SK-N-SH (cell line): ENCODE data around the gene CHMP6.

Source experiments
- EP300 ChIP-seq, 2 experiments: IDR thresholded peaks; 2 replicates each; pipeline versions ENCODE4 v1.4.0 to v1.6.1; 2012; ENCODE audit warnings: borderline replicate concordance in 1 of 2, low read depth in 1 of 2, low read length in 1 of 2
- MEF2A ChIP-seq: IDR thresholded peaks from 2 replicates; pipeline ENCODE4 v1.4.0; 2012; ENCODE audit warnings: low read depth, borderline replicate concordance
- MXI1 ChIP-seq: IDR thresholded peaks from 2 replicates; pipeline ENCODE4 v1.6.1; 2012; ENCODE audit warnings: mild to moderate bottlenecking, low read depth, low read length, improper control_type of control experiment
- NFIC ChIP-seq: IDR thresholded peaks from 2 replicates; pipeline ENCODE4 v1.4.0; 2012; ENCODE audit warnings: borderline replicate concordance
- POLR2AphosphoS5 ChIP-seq: IDR thresholded peaks from 2 replicates; pipeline ENCODE4 v1.6.1; 2012; ENCODE audit warnings: low read depth, low read length
- RAD21 ChIP-seq: IDR thresholded peaks from 2 replicates; pipeline ENCODE4 v1.6.1; 2012; ENCODE audit warnings: mild to moderate bottlenecking, low read length
- SIN3A ChIP-seq: IDR thresholded peaks from 2 replicates; pipeline ENCODE4 v1.6.1; 2012; ENCODE audit warnings: low read depth, mild to moderate bottlenecking, low read length, moderate library complexity, borderline replicate concordance
- TEAD4 ChIP-seq: IDR thresholded peaks from 2 replicates; pipeline ENCODE4 v1.4.0; 2012; ENCODE audit warnings: mild to moderate bottlenecking, borderline replicate concordance; ENCODE audit not compliant: insufficient read depth
- YY1 ChIP-seq: IDR thresholded peaks from 2 replicates; pipeline ENCODE4 v1.4.0; 2012; ENCODE audit warnings: low read depth, mild to moderate bottlenecking
- TF ChIP-seq, protein P1 (sequence below): fragments of 150-350 bp; IDR thresholded peaks from 2 replicates; pipeline ENCODE4 v1.6.1; 2016; ENCODE audit warnings: mild to moderate bottlenecking, low read depth, low read length
- TF ChIP-seq, protein P2 (sequence below): IDR thresholded peaks from 2 replicates; pipeline ENCODE4 v1.6.1; 2012; ENCODE audit warnings: mild to moderate bottlenecking, low read depth, low read length, moderate library complexity
- TF ChIP-seq, protein P3 (sequence below): fragments of 200-600 bp; sonication (generic); IDR thresholded peaks from 2 replicates; pipeline ENCODE4 v1.6.1; 2017; ENCODE audit warnings: antibody characterized with exemption, mild to moderate bottlenecking, moderate library complexity
- TF ChIP-seq, protein P4 (sequence below): IDR thresholded peaks from 2 replicates; pipeline ENCODE4 v1.4.0; 2012; ENCODE audit warnings: low read depth

DNA sequence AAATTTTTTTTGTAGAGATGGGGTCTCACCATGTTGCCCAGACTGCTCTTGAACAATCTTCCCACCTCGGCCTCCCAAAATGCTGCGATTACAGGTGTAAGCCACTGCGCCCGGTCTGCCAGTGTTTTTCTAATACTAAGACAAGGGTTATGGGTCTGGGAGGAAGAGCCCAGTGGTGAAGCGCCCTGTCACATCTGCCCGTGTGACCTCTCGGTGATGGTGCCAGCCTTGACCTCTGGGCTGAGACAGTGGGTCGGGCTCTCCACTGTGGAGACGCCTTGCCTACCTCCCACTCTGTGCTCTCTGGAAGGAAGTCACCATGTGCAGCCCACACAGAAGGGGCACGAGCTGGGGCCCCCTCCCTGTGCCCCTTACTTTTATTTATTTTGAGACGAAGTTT, 38.2 kb downstream of the CHMP6 start:
- TF ChIP-seq, protein P1, sequence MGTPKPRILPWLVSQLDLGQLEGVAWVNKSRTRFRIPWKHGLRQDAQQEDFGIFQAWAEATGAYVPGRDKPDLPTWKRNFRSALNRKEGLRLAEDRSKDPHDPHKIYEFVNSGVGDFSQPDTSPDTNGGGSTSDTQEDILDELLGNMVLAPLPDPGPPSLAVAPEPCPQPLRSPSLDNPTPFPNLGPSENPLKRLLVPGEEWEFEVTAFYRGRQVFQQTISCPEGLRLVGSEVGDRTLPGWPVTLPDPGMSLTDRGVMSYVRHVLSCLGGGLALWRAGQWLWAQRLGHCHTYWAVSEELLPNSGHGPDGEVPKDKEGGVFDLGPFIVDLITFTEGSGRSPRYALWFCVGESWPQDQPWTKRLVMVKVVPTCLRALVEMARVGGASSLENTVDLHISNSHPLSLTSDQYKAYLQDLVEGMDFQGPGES: no peak
- TF ChIP-seq, protein P2, sequence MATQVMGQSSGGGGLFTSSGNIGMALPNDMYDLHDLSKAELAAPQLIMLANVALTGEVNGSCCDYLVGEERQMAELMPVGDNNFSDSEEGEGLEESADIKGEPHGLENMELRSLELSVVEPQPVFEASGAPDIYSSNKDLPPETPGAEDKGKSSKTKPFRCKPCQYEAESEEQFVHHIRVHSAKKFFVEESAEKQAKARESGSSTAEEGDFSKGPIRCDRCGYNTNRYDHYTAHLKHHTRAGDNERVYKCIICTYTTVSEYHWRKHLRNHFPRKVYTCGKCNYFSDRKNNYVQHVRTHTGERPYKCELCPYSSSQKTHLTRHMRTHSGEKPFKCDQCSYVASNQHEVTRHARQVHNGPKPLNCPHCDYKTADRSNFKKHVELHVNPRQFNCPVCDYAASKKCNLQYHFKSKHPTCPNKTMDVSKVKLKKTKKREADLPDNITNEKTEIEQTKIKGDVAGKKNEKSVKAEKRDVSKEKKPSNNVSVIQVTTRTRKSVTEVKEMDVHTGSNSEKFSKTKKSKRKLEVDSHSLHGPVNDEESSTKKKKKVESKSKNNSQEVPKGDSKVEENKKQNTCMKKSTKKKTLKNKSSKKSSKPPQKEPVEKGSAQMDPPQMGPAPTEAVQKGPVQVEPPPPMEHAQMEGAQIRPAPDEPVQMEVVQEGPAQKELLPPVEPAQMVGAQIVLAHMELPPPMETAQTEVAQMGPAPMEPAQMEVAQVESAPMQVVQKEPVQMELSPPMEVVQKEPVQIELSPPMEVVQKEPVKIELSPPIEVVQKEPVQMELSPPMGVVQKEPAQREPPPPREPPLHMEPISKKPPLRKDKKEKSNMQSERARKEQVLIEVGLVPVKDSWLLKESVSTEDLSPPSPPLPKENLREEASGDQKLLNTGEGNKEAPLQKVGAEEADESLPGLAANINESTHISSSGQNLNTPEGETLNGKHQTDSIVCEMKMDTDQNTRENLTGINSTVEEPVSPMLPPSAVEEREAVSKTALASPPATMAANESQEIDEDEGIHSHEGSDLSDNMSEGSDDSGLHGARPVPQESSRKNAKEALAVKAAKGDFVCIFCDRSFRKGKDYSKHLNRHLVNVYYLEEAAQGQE: no peak
- TF ChIP-seq EP300 (IDR thresholded peaks at IDR 0.05; ENCODE audit: borderline replicate concordance in 1 of 2, low read depth in 1 of 2, low read length in 1 of 2) (no peak), NFIC (no peak), SIN3A (no peak), MEF2A (no peak), RAD21 (no peak), YY1 (no peak), TEAD4 (no peak), POLR2AphosphoS5 (no peak), MXI1 (no peak)
- TF ChIP-seq, protein P3, sequence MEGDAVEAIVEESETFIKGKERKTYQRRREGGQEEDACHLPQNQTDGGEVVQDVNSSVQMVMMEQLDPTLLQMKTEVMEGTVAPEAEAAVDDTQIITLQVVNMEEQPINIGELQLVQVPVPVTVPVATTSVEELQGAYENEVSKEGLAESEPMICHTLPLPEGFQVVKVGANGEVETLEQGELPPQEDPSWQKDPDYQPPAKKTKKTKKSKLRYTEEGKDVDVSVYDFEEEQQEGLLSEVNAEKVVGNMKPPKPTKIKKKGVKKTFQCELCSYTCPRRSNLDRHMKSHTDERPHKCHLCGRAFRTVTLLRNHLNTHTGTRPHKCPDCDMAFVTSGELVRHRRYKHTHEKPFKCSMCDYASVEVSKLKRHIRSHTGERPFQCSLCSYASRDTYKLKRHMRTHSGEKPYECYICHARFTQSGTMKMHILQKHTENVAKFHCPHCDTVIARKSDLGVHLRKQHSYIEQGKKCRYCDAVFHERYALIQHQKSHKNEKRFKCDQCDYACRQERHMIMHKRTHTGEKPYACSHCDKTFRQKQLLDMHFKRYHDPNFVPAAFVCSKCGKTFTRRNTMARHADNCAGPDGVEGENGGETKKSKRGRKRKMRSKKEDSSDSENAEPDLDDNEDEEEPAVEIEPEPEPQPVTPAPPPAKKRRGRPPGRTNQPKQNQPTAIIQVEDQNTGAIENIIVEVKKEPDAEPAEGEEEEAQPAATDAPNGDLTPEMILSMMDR: no peak
- TF ChIP-seq, protein P4, sequence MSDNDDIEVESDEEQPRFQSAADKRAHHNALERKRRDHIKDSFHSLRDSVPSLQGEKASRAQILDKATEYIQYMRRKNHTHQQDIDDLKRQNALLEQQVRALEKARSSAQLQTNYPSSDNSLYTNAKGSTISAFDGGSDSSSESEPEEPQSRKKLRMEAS: no peak
